Measurements from ENCODE around the gene PDE4B. TPM values are rescaled to one million over a fixed set of nuclear protein-coding genes. Genes with fewer than 3 reads are reported as not detected.
"Not testable (repeated sequence)": the region's sequence is repeated elsewhere in the genome, so short reads cannot be mapped to it uniquely, and the experiment has no call there.

The PDE4B gene
- total RNA-seq, 2 donors from 2014 or later: 114 to 132 TPM

DNA sequence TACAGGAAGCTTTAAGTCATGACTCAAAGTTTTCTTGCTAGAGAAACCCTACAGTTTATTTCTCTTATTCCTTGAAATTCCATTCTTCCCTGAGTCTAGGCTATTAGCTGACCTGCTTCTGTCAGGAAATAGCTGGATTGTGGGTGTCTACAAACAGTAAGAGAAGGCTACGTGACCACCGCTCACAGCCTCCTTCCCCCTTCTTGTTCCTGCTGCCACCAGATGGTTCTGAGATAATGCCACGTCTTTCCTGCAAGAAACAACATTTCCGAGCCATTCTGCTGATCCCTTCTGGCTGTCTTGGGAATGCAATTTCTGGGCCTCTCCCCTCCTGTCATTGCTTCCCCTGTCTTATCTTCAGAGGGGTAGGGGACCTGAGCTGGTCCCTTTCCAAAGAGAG lies 612.4 kb downstream of the PDE4B start:
- DNase-seq: no peak
- H3K9me3 ChIP-seq (ENCODE audit: control insufficient read depth, low read length, poor library complexity, severe bottlenecking): no peaks in the 10 kb centered on the region
- ATAC-seq: no peak
- Mint-ChIP-seq H3K4me1 (peaks cover 14% of the 10 kb centered on the region), H3K27me3 (no peaks in the 10 kb centered on the region), H3K27ac (no peak overlapping the region), H3K4me3 (no peak overlapping the region), H3K36me3 (ENCODE audit: low read depth) (no peaks in the 10 kb centered on the region)

DNA sequence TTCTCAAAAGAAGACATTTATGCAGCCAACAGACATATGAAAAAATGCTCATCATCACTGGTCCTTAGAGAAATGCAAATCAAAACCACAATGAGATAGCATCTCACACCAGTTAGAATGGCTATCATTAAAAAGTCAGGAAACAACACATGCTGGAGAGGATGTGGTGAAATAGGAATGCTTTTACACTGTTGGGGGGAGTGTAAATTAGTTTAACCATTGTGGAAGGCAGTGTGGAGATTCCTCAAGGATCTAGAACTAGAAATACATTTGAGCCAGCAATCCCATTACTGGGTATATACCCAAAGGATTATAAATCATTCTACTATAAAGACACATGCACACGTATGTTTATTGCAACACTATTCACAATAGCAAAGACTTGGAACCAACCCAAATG lies 618.8 kb downstream of the PDE4B start:
- not testable (repeated sequence) for H3K36me3 Mint-ChIP-seq (ENCODE audit: low read depth); H3K4me1 Mint-ChIP-seq; H3K9me3 ChIP-seq (ENCODE audit: control insufficient read depth, low read length, poor library complexity, severe bottlenecking); H3K27me3 Mint-ChIP-seq; DNase-seq; ATAC-seq; H3K4me3 Mint-ChIP-seq
- peak overlapping the region; percentile 0 for H3K27ac Mint-ChIP-seq

DNA sequence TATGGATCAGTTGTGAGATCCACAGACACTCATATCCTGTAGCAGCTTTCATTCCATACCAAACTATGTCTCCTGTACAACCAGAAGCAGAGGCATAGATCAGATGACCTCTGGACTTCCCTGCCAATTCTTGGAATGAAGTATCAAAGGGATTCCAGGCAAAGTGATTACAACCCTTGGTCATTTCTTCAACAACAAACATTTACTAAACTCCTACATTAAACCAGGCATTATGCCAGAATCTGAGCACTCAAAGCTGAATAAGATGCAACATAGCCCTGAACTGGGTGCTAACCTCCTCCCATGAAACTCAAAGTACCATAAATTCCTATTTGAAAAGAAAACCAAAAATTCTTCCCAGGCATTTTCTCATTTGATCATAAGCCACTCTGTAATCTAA lies 620.0 kb downstream of the PDE4B start:
- Mint-ChIP-seq H3K4me3 (no peak overlapping the region), H3K4me1 (peaks cover 5% of the 10 kb centered on the region), H3K27me3 (no peaks in the 10 kb centered on the region), H3K36me3 (ENCODE audit: low read depth) (no peaks in the 10 kb centered on the region), H3K27ac (no peak overlapping the region)
- ATAC-seq (no peak), DNase-seq (no peak)
- H3K9me3 ChIP-seq (ENCODE audit: control insufficient read depth, low read length, poor library complexity, severe bottlenecking): no peaks in the 10 kb centered on the region

DNA sequence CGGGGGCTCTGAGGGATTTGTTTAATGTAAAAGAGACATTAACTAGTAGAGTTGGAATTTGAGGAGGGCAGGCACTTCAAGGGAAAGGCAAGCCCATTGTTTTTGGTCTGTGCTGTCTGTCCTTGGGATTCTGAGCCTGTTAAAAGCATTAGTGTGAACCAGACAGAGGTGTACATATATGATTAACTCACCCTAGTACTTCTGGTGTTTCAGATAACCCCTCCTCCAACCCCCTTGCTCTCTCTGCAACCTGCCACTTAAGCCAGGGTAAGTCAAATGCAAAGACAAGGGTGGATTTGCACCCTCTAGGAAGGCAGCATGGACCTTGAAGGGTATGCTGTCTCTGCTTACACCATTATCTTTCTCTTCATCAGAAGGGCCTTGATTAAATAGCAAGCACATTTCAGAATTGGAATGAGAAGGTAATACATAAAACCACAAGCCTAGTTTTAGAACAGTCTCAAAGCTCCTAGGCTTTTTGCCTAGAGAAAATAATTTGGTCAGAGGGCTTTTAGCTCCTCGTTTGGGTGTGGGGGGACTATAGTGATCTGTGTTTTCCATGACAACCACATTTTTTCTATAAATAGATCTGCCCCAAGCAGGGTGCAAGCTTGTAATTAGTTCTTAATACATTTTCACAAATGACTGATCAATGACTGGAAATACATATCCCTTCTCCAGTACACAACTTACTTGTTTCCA lies 620.6 kb downstream of the PDE4B start:
- H3K9me3 ChIP-seq (ENCODE audit: control insufficient read depth, low read length, poor library complexity, severe bottlenecking): no peaks in the 10 kb centered on the region
- no peaks in the 10 kb centered on the region for H3K27me3 Mint-ChIP-seq
- peaks cover 5% of the 10 kb centered on the region for H3K4me1 Mint-ChIP-seq
- DNase-seq (no peak), ATAC-seq (no peak)
- no peak overlapping the region for H3K27ac Mint-ChIP-seq
- H3K36me3 Mint-ChIP-seq (ENCODE audit: low read depth): no peaks in the 10 kb centered on the region
- H3K4me3 Mint-ChIP-seq: no peak overlapping the region

DNA sequence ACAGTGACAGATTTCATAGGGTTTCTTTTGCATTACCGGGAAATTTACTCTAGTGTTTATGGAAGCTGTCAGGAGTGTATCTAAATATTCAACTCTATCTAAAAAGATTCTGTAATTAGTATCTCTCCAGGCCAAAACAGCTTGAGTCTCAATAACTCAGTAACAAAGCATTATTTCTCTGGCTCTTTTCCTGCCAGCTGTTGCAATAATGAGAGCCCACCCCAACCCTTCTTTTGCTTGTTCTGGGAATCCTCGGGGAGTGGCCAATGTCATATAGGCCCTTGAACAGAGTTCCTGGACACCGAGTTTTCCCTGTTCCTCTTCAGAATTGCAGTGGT lies 621.1 kb downstream of the PDE4B start:
- H3K9me3 ChIP-seq (ENCODE audit: control insufficient read depth, low read length, poor library complexity, severe bottlenecking): no peaks in the 10 kb centered on the region
- H3K27me3 Mint-ChIP-seq: no peaks in the 10 kb centered on the region
- H3K4me1 Mint-ChIP-seq: peaks cover 5% of the 10 kb centered on the region
- H3K4me3 Mint-ChIP-seq: no peak overlapping the region
- no peak for DNase-seq
- ATAC-seq: no peak
- no peak overlapping the region for H3K27ac Mint-ChIP-seq
- no peaks in the 10 kb centered on the region for H3K36me3 Mint-ChIP-seq (ENCODE audit: low read depth)

DNA sequence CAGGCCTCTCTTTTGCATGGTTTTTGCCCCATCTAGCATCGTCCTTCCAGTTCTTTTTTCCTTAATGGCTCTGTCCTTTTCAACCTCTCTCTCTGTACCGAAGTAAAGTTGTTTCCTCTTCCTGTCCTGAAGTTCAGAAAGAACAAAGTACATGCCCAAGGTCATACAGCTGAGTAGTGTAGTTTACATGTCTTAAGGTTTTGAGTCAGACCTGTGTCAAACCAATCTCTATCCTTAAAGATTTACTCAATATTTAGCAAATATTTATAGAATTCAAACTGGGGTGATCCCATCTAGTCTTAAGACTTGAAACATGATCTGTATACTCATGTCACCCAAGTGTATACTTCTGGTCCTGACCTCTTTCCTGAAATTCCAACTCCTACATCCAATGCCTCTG lies 622.6 kb downstream of the PDE4B start:
- H3K4me3 Mint-ChIP-seq: no peak overlapping the region
- no peaks in the 10 kb centered on the region for H3K36me3 Mint-ChIP-seq (ENCODE audit: low read depth)
- ATAC-seq (no peak), DNase-seq (no peak)
- no peaks in the 10 kb centered on the region for H3K27me3 Mint-ChIP-seq
- no peak overlapping the region for H3K27ac Mint-ChIP-seq
- H3K9me3 ChIP-seq (ENCODE audit: control insufficient read depth, low read length, poor library complexity, severe bottlenecking): no peaks in the 10 kb centered on the region
- H3K4me1 Mint-ChIP-seq: peaks cover 5% of the 10 kb centered on the region

DNA sequence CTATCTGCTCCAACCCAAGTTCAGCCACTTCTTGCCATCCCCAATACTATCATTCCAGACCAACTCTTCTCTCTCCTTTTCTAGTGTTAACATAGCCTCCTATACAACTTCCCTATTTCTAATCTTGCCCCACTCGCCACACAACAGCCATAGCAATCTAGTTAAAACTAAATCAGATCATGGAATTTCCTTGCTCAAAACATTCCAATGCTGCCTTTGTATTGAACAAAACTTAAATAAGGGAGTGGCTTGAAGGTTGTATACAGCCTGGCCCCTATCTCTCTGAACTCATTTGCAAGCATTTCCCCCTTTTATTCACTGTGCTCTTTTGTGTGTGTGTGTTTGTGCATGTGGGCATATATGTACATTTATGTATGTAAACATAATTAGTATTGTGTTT lies 623.2 kb downstream of the PDE4B start:
- Mint-ChIP-seq H3K27ac (no peak overlapping the region), H3K27me3 (no peaks in the 10 kb centered on the region)

DNA sequence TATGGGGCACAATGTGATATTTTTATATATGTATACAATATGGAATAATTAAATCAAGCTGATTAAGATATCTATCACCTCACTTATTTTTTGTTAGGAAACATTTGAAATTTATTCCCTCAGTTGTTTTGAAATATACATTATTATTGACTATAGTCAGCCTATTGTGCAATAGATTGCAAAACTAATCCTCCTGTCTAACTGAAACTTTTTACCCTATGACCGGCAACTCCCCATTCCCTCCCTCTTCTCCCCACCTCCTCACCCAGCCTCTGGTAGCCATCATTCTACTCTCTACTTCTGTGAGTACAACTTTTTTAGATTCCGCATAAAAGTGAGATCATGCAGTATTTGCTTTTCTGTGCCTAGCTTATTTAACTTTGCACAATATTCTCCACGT lies 623.6 kb downstream of the PDE4B start:
- Mint-ChIP-seq H3K36me3 (ENCODE audit: low read depth) (no peaks in the 10 kb centered on the region), H3K4me1 (no peaks in the 10 kb centered on the region), H3K27me3 (no peaks in the 10 kb centered on the region), H3K27ac (no peak overlapping the region), H3K4me3 (no peak overlapping the region)
- DNase-seq (no peak), ATAC-seq (no peak)
- no peaks in the 10 kb centered on the region for H3K9me3 ChIP-seq (ENCODE audit: control insufficient read depth, low read length, poor library complexity, severe bottlenecking)

More for the DNA sequence above, 623.2 kb downstream of the PDE4B start:
- no peaks in the 10 kb centered on the region for H3K9me3 ChIP-seq (ENCODE audit: control insufficient read depth, low read length, poor library complexity, severe bottlenecking)
- ATAC-seq (no peak), DNase-seq (no peak)
- Mint-ChIP-seq H3K4me3 (no peak overlapping the region), H3K4me1 (peaks cover 3% of the 10 kb centered on the region), H3K36me3 (ENCODE audit: low read depth) (no peaks in the 10 kb centered on the region)

DNA sequence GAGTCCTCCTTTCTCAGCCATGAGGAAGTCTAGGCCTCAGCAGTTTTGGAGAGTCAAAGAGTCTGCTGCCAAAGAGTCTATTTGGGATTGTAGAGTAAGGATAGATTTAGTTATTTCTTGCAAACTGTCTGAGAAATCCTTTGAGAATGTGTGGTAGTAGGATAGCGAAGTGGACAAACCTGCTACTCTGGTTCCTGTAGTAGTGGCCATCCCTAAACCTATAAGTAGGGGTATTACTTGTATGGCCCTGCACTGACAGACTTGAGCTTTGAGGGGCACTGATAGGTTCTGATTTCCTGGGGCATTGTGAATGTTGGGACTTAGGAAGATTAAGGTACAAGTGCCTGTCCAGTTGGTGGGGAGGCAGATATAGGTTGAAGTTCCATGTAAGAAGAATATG lies 625.3 kb downstream of the PDE4B start:
- no peaks in the 10 kb centered on the region for H3K4me1 Mint-ChIP-seq
- H3K27me3 Mint-ChIP-seq: no peaks in the 10 kb centered on the region
- H3K27ac Mint-ChIP-seq: no peak overlapping the region
- ATAC-seq (no peak), DNase-seq (no peak)
- no peak overlapping the region for H3K4me3 Mint-ChIP-seq
- H3K9me3 ChIP-seq (ENCODE audit: control insufficient read depth, low read length, poor library complexity, severe bottlenecking): no peaks in the 10 kb centered on the region
- H3K36me3 Mint-ChIP-seq (ENCODE audit: low read depth): no peaks in the 10 kb centered on the region

DNA sequence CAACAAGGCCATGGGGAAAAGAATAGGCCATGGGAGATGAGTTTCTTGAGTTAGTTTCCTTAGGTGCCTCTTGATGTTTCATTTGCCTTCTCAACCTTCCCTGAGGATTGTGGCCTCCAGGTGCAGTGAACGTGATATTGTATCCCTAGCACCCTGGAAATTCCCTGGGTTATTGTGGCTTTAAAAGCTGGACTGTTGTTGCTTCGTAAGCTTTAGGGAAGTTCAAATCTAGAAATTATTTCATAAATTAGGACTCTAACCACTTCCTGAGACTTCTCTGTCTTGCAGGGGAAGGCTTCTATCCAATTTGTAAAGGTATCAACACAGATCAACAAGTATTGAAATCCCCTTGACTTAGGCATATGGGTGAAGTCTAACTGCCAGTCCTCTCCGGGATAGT lies 627.5 kb downstream of the PDE4B start:
- H3K27ac Mint-ChIP-seq; H3K4me1 Mint-ChIP-seq; H3K36me3 Mint-ChIP-seq (ENCODE audit: low read depth); H3K9me3 ChIP-seq (ENCODE audit: control insufficient read depth, low read length, poor library complexity, severe bottlenecking); H3K27me3 Mint-ChIP-seq; DNase-seq; ATAC-seq; H3K4me3 Mint-ChIP-seq: not testable (repeated sequence)

DNA sequence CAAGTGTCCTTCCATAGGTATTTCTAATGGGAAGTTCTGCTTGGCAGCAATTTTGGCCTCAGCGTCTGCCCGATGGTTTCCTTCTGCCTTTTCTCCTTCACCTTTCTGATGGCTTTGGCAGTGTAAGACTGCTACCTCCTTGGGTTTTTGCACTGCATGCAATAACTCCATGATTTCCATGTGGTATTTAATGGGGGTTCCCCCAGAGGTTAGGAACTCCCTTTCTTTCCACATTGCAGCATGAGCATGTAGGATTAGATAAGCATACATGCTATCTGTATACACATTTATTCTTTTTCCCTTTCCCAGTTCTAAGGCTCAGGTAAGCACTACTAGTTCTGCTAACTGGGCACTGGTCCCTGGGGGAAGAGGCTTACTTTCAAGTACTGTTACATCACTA lies 628.2 kb downstream of the PDE4B start:
- H3K9me3 ChIP-seq (ENCODE audit: control insufficient read depth, low read length, poor library complexity, severe bottlenecking); H3K27me3 Mint-ChIP-seq; H3K4me1 Mint-ChIP-seq; ATAC-seq; H3K4me3 Mint-ChIP-seq; DNase-seq; H3K36me3 Mint-ChIP-seq (ENCODE audit: low read depth); H3K27ac Mint-ChIP-seq: not testable (repeated sequence)

DNA sequence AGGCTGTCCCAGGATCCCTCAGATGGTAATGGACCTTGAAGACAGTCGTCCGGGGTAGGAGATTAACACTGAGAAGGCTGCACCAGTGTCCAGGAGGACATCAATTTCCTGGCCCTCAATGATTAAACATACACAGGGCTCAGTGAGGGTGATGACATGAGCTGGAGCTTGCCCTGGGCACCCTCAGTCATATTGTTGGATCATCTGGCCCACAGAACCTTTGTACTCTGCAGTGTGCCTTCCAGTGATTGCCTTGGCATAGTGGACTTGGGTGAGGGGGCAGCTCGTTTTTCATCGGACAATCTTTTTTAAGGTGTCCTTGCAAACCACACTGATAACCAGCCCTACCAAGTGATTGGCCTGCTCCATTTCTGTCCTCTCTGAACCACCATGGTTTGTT lies 630.1 kb downstream of the PDE4B start:
- H3K9me3 ChIP-seq (ENCODE audit: control insufficient read depth, low read length, poor library complexity, severe bottlenecking): no peaks in the 10 kb centered on the region
- Mint-ChIP-seq H3K27ac (no peak overlapping the region), H3K4me1 (no peaks in the 10 kb centered on the region), H3K27me3 (no peaks in the 10 kb centered on the region), H3K4me3 (no peak overlapping the region), H3K36me3 (ENCODE audit: low read depth) (no peaks in the 10 kb centered on the region)
- no peak for ATAC-seq
- DNase-seq: no peak

Data from T-helper 17 cell (primary cell).